ENCODE measurements around the gene CPAMD8.

Gene CPAMD8

GRCh38 chr19:16894080-16894479, 132.5 kb downstream of the CPAMD8 start:
- TF ChIP-seq CTCF (conservative IDR thresholded peaks at IDR 0.05) = no peak
- no peak overlapping the region for H3K27ac ChIP-seq

GRCh38 chr19:16893686-16893989, 133.0 kb downstream of the CPAMD8 start:
- no peak overlapping the region for H3K27ac ChIP-seq
- TF ChIP-seq CTCF (conservative IDR thresholded peaks at IDR 0.05) = no peak

GRCh38 chr19:16892868-16893685, 133.5 kb downstream of the CPAMD8 start:
- H3K27ac ChIP-seq = no peak overlapping the region
- TF ChIP-seq CTCF (conservative IDR thresholded peaks at IDR 0.05) = no peak

- H3K27ac ChIP-seq = no peak overlapping the region
- no peak for TF ChIP-seq CTCF (conservative IDR thresholded peaks at IDR 0.05)
Measured at GRCh38 chr19:16892436-16892835, 134.2 kb downstream of the CPAMD8 start.

GRCh38 chr19:16891696-16892382, 134.8 kb downstream of the CPAMD8 start:
- TF ChIP-seq CTCF (conservative IDR thresholded peaks at IDR 0.05) = no peak
- H3K27ac ChIP-seq = no peak overlapping the region

- no peak overlapping the region for H3K27ac ChIP-seq
- no peak for TF ChIP-seq CTCF (conservative IDR thresholded peaks at IDR 0.05)
Measured at GRCh38 chr19:16890461-16891184, 136.0 kb downstream of the CPAMD8 start.

GRCh38 chr19:16889883-16890460, 136.6 kb downstream of the CPAMD8 start:
- TF ChIP-seq CTCF (conservative IDR thresholded peaks at IDR 0.05) = no peak
- no peak overlapping the region for H3K27ac ChIP-seq
